ENCODE results near the gene AGBL4.

Gene AGBL4

GRCh38 chr1:48931506-48932192 is 1092.1 kb downstream of the AGBL4 start:
- no peak for DNase-seq

GRCh38 chr1:48930011-48930410 is 1093.7 kb downstream of the AGBL4 start:
- DNase-seq: no peak

GRCh38 chr1:48924099-48924498 is 1099.7 kb downstream of the AGBL4 start:
- DNase-seq: no peak

- no peak for DNase-seq
These were observed 1100.6 kb downstream of the AGBL4 start for GRCh38 chr1:48923116-48923515.

- no peak for DNase-seq
These were observed 1102.9 kb downstream of the AGBL4 start for GRCh38 chr1:48920851-48921250.

- DNase-seq: no peak
These were observed 1105.7 kb downstream of the AGBL4 start for GRCh38 chr1:48917901-48918603.

- DNase-seq: no peak
These were observed 1106.7 kb downstream of the AGBL4 start for GRCh38 chr1:48917070-48917454.

- DNase-seq: peak; percentile 4
These were observed 1107.4 kb downstream of the AGBL4 start for GRCh38 chr1:48916130-48917069.

GRCh38 chr1:48908606-48909005 is 1115.1 kb downstream of the AGBL4 start:
- DNase-seq: no peak

GRCh38 chr1:48906729-48907128 is 1117.0 kb downstream of the AGBL4 start:
- DNase-seq: no peak

- DNase-seq: no peak
These were observed 1117.6 kb downstream of the AGBL4 start for GRCh38 chr1:48906164-48906563.

- no peak for DNase-seq
These were observed 1120.5 kb downstream of the AGBL4 start for GRCh38 chr1:48903291-48903690.

- DNase-seq: no peak
These were observed 1124.9 kb downstream of the AGBL4 start for GRCh38 chr1:48898894-48899293.

GRCh38 chr1:48889615-48890014 is 1134.1 kb downstream of the AGBL4 start:
- no peak for DNase-seq

- no peak for DNase-seq
These were observed 1134.7 kb downstream of the AGBL4 start for GRCh38 chr1:48889082-48889481.

GRCh38 chr1:48887796-48888195 is 1136.0 kb downstream of the AGBL4 start:
- DNase-seq: no peak

- no peak for DNase-seq
These were observed 1141.7 kb downstream of the AGBL4 start for GRCh38 chr1:48882020-48882419.

- peak; percentile 18 for DNase-seq
These were observed 1145.4 kb downstream of the AGBL4 start for GRCh38 chr1:48878191-48878940.

- peak; percentile 13 for DNase-seq
These were observed 1147.4 kb downstream of the AGBL4 start for GRCh38 chr1:48876330-48876785.

GRCh38 chr1:48875552-48876329 is 1148.0 kb downstream of the AGBL4 start:
- DNase-seq: no peak

GRCh38 chr1:48873944-48874343 is 1149.8 kb downstream of the AGBL4 start:
- DNase-seq: no peak

- DNase-seq: peak; percentile 3
These were observed 1153.2 kb downstream of the AGBL4 start for GRCh38 chr1:48870596-48870995.
